NCI-H1694 treated with DMSO at 0.1 percent for 48 hours (cell line): ENCODE results near the gene CADM3.

Experiments
- DNase-seq: peaks from one replicate; lab custom pipeline; 2025; lab: John Stamatoyannopoulos, UW

CADM3 gene

DNA sequence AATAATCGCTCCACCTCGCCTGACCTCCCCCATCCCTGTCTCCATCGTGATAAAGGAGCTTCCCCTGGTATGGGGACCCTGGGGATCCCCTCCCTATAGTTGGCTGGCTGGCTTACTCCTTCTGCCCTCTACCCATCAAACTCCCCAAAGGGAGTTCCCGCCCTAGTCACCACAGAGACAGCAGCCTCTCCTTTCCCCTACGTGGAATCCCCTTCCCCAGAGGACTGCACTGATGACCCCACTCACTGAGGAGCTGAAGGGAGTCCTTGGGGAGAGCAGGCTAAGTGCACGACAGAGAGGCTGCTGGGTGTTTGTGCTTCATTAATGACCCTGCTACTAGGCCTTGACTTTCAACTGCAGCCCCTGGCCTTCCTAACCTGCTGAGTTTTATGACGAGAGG is 1.9 kb downstream of the CADM3 start:
- no peak for DNase-seq

GRCh38 chr1:159175571-159175970 is 4.2 kb downstream of the CADM3 start:
- no peak for DNase-seq

DNA sequence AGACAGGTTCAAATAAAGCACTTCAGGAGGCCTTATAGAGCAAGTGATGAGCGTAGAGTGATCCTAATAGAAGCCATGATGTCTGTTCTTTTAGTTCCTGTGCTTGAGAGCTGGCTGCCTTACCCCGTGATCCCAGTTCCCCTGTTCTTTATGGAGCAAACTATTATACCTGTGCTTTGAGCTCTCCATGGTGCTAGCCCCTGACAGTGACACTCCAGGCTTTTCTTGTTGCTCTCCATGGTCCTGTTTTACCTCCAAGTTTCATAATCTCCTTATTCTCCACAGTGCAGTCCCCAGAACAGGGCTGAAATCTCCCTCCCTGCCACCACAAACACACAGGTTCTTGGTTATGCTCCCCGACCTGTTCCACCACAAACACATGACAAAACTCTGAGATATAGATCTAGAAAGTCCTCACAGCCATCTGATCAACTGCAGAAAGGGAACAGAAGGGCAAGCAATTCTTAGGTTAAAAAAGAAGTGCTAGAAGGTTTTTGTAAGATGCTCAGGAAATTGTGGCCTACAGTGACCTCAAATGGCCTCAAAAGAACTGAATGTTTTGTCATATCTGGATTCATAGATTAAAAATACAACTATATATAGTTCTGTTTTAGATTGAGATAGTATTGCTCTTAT is 6.0 kb downstream of the CADM3 start:
- no peak for DNase-seq

GRCh38 chr1:159179906-159180305 is 8.5 kb downstream of the CADM3 start:
- DNase-seq: no peak

DNA sequence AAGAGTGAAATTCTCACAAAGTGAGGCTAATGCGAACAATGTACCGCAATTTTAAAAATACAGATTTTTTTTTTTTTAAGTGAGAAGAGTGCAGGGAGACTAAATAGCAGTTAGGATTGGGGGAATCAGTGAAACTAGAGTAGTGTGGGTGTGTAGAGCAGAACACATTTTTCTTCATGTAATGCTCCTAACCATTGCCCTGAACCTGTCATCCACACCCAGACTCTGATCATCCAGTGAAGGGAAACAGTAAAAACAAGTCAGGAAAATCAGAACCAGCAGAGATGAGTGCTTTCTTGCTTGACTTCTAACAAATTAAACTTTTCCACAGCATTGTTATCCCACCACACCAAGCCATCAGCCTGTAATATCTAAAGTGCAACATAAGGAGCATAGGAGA is 9.1 kb downstream of the CADM3 start:
- DNase-seq: no peak

GRCh38 chr1:159181328-159182024 is 10.1 kb downstream of the CADM3 start:
- no peak for DNase-seq

DNA sequence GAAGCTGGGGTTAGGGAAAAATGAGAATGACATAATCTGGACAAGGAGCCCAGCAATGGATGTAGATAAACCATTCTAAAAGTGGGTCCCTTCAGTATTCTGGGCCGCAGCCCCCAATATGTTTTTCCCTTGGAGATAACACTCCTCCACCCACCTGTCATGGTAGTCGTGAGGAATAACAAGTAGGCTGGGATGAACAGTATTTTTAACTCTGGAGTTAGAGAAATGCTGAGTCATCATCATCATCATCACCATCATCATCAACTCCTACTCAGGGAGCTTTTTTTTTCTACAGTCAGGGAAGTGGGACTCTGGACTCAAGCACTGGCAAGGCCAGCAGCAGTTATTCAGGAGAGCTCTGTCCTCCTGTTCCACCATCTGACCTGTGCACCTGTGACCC is 12.8 kb downstream of the CADM3 start:
- no peak for DNase-seq

DNA sequence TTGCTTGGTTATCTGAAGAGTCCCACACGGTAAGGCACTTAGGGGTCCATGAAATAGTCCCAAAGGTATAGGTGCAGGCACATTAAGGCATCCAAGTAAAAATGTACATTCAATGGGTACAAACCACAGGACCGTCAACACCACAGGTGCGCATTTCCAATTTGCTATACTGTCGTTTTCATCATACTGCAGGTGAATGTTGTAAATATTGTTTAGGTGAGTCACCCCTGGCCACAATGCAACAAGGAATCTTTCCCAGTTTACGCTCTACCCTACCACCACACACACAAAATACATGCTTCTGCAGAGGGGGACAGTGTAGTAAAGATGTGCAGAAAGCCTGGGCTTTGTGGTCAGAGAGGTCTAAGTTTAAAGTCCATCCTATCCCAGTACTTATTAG is 13.7 kb downstream of the CADM3 start:
- DNase-seq: no peak

DNA sequence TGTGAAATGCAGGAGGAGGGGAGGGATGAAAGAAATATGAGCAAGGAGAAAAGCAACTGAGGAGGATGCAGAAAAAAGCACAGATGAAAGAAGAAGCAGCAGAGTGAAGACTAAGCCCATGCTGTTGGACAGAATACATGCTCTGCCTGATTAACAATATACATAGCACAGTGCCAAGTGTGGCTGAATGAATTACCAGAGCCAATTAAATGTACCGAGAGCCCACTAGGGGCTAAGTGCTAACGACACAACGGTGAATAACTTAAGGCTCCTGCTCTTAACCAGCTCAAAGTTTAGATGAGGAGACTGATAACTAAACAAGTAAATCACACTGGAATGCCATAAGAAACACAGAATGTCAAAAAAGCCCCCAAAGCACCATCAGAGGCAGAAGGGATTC is 15.6 kb downstream of the CADM3 start:
- DNase-seq: no peak

GRCh38 chr1:159187647-159188374 is 16.4 kb downstream of the CADM3 start:
- DNase-seq: no peak

DNA sequence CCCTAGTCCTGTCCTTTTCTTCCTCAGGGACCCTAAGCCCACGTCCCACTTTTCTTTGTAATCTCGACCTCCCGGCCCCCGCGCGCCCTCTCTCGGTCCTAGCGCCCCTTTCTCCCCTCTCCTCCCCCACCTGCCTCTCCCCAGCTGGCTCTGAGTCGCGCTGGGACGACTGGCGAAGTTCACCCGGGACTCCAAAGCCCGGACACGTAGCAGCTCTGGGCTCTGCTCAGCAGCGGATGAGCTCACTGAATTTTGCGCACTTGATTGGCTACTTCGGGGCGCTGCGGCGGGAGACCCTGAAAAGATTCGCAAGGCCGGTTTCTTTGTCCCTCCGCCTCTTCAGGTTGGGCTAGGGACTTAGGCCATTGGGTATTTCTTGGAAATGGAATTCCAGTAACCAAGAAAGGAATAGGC is 17.0 kb downstream of the CADM3 start:
- DNase-seq: no peak

DNA sequence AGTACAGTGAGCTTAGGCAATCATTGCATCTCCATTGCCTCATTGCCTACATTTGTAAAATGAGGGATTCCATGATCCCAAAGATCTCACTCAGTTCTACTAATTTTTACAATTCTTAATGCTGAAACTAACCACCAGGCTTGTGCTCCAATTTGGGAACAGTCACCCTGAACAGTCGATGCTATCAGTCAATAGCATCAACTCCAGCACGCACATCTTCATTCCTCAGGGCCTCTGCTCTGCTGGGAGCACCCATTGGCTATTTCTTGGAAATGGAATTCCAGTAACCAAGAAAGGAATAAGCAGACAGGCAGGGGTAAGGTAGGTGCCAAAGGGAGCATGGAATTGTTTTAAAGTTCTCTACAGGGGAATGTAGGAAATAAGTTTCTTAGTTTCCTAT is 19.0 kb downstream of the CADM3 start:
- DNase-seq: no peak

- DNase-seq: no peak
These were observed 25.1 kb downstream of the CADM3 start for GRCh38 chr1:159196543-159196942.

GRCh38 chr1:159197561-159198557 is 26.4 kb downstream of the CADM3 start:
- DNase-seq: peak; percentile 40

DNA sequence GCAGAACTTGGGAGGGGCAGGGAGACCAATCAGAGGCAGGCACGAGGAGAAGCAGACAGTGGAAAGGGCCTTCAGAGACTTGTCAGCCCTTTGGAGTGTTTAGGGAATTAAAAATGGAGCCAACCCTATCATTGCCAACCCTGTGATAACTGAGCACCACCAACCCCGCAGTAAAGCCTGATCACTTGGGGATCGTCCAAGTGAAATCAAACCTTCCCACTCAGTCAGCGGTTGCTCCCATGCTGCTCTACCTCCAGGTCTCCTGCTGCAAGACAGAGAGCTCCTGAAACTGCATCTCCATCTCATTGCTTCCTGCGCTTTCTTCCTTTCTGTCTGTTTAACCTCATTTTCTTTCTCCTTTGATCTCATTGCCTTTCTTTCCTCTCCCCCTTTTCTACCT is 28.5 kb downstream of the CADM3 start:
- no peak for DNase-seq

GRCh38 chr1:159200769-159201168 is 29.4 kb downstream of the CADM3 start:
- no peak for DNase-seq

GRCh38 chr1:159201642-159202041 is 30.2 kb downstream of the CADM3 start:
- DNase-seq: no peak

GRCh38 chr1:159203610-159204009 is 32.2 kb downstream of the CADM3 start:
- no peak for DNase-seq

GRCh38 chr1:159204161-159205141 is 33.0 kb downstream of the CADM3 start, which contains the start of gene ACKR1:
Gene ACKR1, plus strand, starts transcription at chr1:159204875. Its CDS starts 85 bp downstream, at chr1:159204960.
- no peak for DNase-seq

DNA sequence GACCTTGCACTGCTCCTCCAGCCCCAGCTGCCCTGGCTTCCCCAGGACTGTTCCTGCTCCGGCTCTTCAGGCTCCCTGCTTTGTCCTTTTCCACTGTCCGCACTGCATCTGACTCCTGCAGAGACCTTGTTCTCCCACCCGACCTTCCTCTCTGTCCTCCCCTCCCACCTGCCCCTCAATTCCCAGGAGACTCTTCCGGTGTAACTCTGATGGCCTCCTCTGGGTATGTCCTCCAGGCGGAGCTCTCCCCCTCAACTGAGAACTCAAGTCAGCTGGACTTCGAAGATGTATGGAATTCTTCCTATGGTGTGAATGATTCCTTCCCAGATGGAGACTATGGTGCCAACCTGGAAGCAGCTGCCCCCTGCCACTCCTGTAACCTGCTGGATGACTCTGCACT is 33.8 kb downstream of the CADM3 start:
- no peak for DNase-seq

GRCh38 chr1:159206110-159206509 is 34.7 kb downstream of the CADM3 start:
- no peak for DNase-seq
